ENCODE data around the gene MGMT.

Gene MGMT

DNA sequence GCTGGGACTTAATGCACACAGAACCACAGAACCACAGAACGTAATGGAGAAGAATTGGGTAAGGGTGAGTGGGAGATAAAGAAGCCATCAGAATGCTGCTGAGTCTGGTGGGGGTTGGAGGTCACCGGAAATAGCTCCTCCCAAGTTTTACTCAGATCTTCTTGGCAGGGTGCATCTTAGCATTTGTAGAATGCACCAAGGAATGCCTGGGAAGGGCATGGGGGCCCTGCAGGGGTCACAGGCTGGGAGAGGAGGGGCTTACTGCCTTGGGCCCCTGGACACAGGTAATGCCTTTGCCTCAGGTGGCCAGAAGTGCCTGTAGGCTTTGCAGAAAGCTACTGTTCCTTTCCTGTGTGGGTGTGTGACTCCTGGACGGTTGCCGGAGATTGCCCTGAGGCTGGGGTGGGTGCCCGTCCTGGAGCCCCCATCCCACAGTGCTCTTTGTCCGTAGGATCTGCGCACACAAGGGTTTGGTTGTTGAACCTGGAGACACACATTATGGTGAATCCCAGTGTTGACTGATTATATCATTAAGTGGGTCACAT, 55.1 kb downstream of the MGMT start:
- DNase-seq: no peak

DNA sequence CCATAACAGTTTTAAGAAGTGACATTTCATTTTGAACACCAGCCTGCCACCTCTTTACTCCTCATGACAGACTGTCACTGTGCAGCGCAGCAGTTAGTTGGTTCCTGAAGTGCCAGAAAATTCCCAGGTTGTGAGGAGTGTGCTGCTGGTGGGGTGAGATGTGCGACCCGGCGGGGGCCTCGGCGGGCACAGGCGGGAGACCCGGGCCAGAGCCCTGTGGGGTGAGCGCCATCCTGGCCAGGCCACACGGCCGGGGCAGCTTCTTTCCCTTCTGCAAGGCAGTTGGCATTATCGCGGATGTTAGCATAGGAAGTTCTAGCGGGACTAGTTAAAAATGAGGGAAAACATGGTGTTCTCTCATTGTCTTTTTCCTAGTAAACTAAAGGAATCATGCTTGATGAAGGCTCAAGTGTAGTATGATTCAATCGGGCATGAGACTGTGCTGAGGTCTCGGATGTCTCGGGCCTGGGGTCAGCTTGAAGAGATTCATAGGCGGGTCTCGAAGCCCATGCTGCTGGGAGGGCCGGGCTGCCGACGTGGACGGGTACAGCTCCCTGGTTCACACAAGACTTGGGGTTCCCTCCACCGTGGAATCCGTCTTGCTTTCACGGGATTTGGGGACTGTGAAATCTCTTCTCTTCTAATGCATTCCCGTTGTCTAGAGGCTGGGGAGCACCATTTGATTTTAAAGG, 56.1 kb downstream of the MGMT start:
- DNase-seq: no peak

DNA sequence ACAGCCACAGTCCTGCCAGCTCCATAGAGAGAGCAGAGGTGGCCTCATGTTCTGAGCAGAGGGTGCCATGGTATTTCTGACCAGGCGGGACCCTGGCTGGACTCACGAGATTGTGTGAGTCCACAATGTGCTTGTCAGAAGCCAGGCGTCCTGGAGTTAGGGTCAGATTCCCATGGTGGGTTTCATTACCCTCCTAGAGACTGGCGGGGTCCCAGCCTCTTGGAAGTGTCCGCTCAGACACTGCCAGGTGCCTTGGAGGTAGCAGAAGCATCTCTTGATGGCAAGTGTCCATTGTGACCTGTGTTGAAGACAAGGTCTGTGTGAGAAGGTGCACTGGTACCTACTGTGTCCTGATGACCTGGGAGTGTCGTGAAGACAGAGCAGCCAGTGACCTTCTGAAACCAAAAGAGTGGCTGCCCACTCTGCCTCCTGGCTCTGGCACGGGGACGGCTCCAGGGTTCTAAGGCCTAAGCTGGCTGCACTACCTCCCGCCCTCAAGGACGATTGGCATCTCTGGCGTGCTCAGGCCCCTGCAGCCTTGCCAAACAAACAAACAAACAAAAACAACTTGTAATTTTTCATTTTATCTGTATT, 56.8 kb downstream of the MGMT start:
- DNase-seq: no peak

DNA sequence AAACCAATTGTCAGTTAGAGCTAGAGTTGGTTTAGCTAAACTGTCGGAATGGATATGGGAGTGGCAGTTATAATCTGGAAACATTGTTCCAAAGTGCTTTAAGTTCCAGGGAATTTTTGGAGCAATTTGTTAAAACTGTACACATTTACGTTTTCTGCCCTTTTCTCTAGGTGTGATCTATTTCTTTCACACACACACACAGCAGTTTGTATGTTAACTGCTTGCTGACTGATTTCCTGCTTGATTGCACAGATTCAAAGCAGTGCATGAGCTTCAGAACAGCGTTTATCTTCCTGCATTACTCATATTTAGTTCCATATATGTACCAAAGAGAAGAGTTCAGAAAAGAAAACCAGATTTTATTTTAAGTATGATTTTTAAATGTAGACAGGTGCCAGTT, 57.9 kb downstream of the MGMT start:
- no peak for DNase-seq

DNA sequence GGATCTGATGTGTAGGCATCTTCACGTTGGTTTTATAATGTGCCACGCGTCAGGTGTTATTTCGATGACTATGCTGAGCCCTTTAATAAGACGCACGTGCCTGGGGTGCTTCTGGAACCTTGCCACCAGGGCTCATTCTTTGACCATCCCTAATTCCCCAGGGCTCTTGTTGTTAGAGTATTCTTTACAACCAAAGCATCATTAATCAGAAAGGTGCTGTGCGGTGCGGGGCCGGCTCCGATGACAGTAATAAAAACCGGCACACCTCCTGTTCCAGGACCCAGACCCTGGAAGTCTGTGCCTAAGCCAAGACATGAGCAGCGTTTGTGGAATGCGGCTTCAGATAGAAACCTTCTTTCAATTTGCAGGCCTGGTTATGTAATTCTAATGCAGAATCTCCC, 58.4 kb downstream of the MGMT start:
- DNase-seq: no peak

DNA sequence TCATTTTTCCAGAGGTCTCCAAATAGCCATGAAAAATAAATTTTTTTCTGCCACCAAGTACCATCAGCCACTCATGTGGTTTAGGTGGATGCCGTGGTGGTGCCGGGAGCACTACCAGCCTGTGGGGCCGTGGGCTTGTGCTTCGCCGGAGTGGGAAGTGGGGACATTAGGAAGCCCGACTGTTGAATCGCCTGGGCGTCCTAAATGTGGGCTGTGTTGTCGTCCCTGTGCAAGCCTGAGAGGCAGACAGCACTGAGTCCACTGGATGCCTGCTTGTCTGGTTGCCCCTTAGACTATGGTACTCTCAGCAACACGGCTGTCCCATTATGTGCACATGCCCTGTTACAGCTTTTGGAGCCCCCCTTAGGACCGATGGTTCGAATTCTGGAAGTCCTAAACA, 59.9 kb downstream of the MGMT start:
- no peak for DNase-seq

DNA sequence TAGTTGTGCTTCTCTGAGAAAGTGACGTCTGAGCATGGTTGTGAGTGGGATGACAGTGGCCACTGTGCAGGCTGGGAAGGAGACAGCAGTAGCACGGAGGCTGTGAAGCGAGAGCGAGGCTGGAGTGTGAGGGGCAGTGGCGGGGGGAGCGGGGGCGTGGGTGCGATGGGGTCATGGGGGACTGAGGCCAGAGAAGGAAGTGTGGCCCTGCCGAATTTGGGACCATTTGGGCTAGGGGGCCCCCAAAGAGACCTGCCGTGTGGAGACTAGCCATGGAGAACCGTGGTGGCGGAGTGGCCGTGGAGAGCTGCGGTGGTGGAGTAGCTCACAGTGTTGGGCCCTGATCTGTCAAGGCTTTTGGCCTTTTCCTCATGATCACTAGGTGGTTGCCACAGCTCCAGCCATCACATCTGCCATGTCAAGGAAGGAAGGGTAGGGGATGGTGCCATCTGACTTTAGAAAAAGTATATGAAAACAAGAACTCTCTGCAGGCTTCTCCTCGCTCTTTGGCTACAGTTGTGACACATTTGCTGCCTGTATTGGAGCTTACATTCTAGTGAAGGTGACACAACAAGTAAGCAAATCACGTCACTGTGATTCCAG, 61.4 kb downstream of the MGMT start:
- no peak for DNase-seq

DNA sequence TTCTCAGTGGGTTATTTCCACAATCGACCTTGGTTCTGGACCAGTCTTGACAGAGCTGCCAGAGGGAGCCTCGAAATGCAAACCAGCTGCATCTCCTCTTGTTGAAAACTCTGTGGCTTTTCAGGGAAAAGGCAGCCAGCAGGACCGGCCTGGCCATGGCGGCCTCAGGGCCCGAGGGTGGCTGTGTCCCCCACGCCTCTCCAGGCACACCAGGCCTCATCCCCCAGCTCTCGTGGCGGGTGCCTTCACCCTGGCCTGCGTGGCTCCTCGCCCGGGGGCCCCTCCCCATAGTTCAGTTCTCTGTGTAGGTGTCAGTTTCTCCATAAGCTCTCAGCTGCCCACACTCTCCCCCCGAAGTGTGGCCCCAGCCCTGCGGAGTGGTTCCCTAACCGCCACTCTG, 63.5 kb downstream of the MGMT start:
- DNase-seq: no peak

DNA sequence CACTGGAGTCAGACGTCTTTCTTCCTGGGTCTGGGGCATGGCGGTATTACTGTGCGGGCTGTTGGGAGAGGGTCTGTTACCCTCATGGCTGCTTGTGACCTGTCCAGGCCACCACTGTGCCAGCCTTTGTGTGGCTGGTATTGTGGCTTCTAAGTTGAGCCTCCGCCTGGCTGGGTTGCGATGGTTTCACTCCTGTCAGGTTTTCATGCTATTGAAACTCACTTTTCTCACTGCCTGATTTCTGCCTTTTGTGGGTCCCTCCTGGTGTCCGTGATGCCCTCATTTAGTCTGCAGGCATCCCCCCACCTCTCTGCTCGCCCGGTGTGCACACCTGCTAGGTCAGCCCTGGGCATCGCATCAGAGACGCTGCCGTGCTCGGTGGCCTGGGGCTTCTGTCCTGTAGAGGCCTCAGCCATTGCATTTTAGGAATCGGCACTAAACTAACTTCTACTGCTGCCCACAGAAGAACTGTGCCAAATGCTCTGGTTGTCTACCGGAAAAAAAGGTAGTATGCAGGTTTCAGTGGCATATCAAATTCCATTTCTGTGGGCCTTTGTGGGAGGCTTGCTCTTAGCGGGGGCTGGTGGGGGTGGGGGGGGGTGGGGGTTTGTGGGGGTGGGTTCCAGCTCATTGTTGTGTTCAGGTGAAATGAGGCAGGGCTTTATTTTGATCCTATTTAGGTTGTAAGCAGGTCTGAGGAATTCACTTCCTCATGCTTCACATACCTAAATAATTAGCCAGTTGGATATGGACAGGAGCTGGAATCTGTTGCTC, 64.3 kb downstream of the MGMT start:
- no peak for DNase-seq

DNA sequence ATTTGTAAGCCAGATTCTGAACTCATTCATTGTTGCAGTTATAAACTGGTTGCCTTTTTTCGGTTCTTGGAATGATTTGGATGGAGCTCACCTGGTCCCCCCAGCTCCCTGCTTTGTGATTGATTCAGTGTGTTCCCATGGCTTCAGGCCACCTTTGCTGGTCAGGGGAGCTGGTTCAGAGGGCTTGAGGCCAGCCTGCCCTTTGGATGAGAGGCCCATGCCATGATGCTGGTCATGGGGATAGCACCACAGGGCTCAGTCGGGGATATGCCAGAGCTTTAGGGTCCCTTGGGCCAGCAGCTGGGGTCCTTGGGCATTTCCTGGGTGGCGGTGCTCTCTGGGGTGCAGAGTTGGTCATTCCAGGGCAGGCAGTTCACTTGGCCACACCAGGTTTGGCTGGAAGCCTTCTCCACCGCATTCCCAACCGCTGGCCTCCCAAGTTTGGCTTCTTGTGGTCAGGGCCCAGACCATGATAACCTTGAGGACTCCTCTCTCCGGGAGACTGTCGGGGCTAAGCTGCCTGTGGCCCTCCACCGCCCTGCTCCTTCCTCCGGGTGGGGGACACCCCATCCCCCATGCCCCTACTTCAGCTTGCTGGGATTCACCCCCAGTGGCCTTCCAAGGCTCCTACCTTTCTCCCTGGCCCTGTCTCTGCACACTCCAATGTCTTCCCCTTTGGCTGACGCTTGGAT, 65.1 kb downstream of the MGMT start:
- no peak for DNase-seq

DNA sequence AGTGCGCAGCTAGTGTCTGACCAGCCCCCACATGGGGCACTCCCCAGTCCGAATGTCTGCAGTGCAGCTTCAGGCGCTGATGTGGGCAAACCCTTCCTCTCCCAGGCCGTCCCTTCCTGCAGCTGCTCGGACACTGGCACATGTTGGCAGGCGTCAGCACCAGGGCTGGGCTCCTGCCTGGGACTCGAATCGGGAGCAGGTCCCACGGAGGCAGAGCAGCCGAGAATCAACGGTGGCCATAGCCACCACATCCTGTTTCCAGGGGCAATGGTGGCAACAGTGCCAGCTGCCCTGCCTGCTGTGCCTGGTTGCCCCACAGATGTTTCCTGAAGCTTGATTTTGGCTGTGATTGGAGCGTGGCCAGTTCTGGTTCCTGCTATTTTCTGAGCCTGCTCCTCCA, 65.8 kb downstream of the MGMT start:
- no peak for DNase-seq

DNA sequence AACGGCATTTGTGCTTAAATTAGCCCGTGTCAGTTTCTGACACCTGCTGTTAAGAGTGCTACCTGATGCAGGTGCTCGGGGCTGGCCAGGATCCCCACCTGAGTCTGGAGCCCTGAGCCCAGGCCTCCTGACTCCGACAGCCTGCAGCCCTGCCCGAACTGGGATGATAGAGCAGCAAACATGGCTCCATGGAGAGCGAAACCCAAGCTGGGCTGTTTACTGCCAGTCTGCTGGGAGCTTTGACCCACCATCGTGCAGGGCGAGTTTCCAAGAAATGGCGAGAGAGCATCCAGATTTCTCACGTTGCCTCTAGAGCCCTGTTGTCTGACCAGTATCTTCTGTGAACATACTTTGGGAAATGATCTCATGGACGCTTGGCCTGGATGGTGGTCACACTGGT, 66.2 kb downstream of the MGMT start:
- DNase-seq: no peak

DNA sequence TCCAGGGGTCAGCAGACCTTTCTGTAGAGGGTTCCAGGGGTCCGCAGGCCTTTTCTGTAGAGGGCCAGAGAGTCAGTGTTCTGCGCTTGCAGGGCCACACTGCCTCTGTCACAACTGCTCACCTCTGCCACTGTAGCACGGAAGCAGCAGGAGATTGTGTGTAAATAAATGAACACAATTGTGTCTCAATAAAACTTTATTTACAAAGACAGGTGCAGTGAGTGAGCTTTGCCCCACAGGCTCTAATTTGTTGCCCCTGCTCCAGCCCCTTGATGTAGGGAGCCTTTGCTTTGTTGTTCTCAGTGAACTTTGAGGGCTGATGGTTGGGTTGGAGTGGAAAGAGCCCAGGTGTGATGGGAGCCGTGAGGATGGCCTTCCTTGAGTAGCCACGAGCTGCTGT, 67.8 kb downstream of the MGMT start:
- DNase-seq: no peak

DNA sequence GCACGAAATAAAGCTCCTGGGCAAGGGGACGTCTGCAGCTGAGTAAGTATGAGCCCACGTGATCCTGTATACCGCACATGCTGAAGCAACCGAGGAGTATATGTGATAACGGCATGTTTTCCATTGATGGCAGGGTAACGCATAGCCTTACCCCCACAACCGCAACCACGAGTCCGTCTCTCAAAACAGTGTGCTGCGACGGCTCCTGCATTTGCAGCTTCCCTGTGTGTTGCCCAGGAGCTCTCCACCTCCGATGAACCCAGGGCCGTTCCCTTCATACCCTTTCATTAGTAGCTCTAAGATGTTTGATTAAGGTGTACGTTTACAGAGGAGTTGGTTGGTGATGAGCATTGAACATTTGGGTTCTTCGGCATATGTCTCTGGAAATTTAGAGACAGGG, 69.3 kb downstream of the MGMT start:
- no peak for DNase-seq

DNA sequence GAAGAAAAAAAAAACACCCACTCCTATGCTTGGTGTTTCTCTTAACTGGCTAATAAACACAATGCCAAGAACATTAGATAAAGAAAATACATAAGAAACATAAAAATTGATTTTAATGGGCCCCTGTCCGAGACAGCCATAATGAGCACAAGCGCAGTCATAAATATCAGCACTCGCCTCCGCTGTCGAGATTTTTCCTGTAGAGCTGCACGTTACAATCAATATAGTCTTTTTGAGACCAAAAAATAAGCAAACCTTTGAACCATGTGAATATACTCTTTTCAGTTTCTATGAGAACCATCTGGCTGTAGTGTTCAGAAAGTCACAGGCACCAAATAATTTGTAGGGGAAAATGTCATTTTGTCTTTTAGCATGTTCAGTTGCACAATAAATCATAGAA, 70.1 kb downstream of the MGMT start:
- no peak for DNase-seq

DNA sequence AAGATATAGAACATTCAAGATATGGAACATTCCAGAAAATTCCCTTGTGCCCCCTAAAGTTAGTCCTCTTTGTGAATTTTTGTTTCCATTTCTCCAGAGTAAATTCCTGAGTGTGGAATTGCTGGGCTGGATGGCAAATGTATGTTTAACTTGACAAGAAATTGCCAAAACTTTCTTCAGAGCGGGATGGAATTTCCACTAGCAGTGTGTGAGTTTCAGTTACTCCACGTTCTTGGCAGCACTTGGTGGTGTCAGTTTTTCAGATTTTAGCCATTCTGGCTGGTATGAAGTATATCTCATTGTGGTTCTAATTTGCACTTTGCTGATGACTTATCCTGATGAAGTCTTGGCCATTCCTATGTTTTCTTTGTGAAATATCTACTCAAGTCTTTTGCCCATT, 71.2 kb downstream of the MGMT start:
- DNase-seq: no peak

DNA sequence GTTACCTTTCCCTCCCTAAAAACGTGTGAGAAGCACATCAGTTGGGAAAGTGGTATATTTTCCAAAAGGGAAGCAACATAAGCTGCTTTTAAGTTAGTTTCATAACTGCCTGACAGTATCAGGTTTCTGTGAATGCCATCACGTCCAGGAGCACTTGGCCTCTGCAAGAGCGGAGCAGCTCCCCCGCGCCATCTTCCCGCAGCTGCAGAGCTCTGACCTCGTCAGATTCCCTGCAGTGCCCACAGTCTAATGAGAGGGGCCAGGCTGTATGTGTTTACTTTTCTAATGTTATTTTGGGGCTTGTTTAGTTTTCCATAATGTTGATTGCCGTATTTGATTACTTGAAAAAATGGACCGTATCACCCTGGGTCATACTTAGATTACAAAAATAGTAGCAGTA, 74.2 kb downstream of the MGMT start:
- DNase-seq: no peak

DNA sequence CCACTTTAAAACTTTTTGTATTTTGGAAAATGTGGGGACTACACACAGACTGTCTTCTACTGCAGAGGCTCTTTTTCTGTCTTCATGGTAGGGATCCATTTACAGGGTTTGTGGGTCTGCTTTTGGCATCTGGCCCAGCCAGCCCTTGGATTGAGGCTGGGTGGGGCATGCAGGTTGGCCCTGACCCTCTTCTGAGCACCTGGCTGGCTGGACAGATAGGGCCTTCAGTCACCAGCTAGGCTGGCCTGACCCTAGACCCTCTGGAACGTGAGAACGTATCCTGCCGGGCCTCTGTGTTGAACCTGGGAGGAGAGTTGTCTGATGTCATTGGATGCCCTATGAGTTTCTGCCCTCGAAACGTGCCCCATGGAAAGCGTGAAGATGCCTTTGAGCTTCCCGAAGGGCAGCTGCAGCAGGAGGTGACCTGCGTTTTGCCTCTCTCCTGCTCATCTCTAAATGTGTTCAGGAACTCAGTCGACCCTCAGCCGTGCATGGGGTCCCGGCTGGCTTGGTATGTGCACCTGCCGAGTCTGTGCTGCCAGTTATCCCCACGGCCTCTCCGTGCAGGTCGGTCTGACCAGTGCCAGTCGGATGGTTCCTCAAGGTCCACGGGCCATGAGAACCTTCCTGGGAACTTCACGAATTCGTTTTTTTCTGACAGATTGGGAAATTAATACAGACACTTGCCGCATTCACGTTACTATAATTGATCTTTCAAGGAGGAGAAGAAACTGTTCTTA, 74.9 kb downstream of the MGMT start:
- DNase-seq: no peak

DNA sequence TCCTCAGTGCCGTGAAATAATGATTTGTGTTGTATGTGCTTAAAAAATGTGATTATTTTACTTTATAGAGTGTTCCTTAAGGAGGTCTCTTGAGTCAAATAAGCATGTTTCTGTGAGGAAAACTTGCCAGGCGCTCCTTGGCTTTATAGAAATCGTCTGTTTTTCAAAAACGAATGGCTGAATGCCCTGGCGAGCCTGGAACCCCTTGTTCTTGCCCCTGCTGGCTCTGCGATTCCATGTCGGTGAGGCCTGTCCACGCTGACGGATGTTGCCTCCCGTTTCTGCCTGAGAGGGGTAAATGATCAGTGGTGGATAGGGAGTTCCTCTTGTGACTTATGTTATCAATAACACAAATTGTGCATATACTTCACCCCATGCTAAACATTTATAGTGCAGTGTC, 75.5 kb downstream of the MGMT start:
- DNase-seq: no peak

DNA sequence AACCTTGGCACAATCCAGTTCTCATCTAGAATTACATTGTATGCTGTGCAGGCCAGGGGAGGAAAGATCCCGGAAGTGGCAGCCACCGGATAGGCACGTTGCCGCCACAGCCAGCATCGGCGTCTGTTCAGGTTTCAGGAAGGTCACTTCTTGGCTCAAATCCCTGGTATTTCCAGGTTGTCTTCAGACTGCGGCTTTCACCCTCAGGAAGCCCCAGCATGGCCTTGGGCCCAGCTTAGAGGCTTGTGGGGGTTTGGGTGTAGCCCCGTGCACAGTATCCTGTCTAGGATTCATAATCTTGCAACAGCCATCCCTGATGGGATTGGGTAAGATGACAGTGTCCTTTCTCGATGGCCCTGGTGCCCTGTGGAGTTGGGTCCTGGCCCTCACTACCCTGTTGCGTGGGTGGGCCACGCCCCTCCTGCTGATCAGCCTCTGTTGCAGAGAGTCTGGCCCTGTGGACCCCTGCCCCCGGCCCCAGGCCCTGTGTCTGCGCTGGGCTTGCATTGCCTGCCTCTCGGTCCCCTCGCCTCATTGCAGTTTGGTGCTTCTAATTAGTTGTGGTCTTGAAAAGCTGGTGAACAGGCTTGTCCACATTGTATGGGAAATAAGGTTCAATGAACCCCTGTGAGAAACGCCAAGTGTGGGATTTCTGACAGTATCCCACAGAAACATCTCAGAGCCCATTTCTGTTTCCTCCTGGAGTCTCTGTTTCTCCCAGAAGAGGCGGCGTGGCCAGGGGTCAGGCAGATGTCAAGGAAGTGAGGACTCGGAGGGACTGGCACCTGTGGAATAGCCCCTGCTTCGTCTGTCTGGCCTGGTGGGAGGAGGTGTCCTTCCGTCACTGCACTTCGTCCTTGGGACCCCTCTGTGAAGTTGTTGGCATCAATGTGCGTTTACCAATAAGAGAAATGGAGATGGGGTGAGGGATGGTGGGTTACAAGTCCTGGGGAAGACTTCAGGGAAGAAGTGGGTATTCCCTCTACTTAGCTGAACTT, 77.5 kb downstream of the MGMT start:
- no peak for DNase-seq

DNA sequence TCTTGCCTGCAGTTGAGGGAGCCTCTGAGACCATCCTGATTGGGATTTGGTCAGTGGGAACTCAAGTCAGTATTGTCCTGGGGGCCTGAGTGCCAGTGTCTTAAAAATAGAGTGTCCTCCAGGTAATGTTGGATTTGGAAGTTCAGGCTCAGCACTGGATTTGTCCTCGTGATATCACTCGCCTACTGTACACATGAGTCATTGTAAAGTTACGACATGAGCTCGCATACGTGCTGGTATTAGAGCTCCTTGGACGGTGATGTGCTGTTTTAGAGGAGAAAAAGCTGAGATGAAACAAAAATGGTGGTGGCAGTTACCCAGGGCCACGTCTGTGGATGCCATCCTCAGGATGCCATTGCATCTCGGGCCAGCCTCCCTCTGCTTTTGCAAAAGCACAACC, 78.2 kb downstream of the MGMT start:
- no peak for DNase-seq

Data from CD4-positive, alpha-beta T cell treated with Interferon gamma for 1 hour (primary cell).